ENCODE results near the gene CPNE5.

The CPNE5 gene
- total RNA-seq, result 0 to 0.54 (median 0.19) reads per million in 18 experiments

- no peak for DNase-seq
These were observed at the start of gene CPNE5 for GRCh38 chr6:36838896-36839748. TSS of gene CPNE5 (minus strand) at chr6:36839444. CDS start at chr6:36839377, 67 bp downstream.

- DNase-seq, result no peak
These were observed 48.9 kb upstream of the CPNE5 start for GRCh38 chr6:36888115-36888643.

- DNase-seq, result no peak
These were observed 47.8 kb upstream of the CPNE5 start for GRCh38 chr6:36886950-36887618.

GRCh38 chr6:36885461-36886401 is 46.5 kb upstream of the CPNE5 start, which contains the start of gene C6orf89:
TSS of gene C6orf89 (plus strand) at chr6:36885952. CDS start at chr6:36899445, 13,493 bp downstream.
- peak; percentile 98 to 99 for DNase-seq

GRCh38 chr6:36884610-36885009 is 45.4 kb upstream of the CPNE5 start:
- no peak for DNase-seq

- no peak for DNase-seq
These were observed 36.0 kb upstream of the CPNE5 start for GRCh38 chr6:36875250-36875633.

- peak; percentile 89 to 91 for DNase-seq
These were observed 35.4 kb upstream of the CPNE5 start, which contains the start of gene PPIL1 for GRCh38 chr6:36874443-36875249. TSS of gene PPIL1 (minus strand) at chr6:36874803. CDS start at chr6:36874772, 31 bp downstream.

- peak; percentile 4 to 12 for DNase-seq
These were observed 34.6 kb upstream of the CPNE5 start for GRCh38 chr6:36873612-36874442.

GRCh38 chr6:36873115-36873514 is 33.9 kb upstream of the CPNE5 start:
- no peak for DNase-seq

- DNase-seq, result no peak
These were observed 32.4 kb upstream of the CPNE5 start for GRCh38 chr6:36871686-36872085.

GRCh38 chr6:36867471-36868224 is 28.4 kb upstream of the CPNE5 start:
- no peak for DNase-seq

GRCh38 chr6:36865835-36866234 is 26.6 kb upstream of the CPNE5 start:
- DNase-seq, result no peak

- no peak for DNase-seq
These were observed 24.7 kb upstream of the CPNE5 start for GRCh38 chr6:36863670-36864540.

GRCh38 chr6:36862848-36863382 is 23.7 kb upstream of the CPNE5 start:
- DNase-seq, result no peak

- no peak for DNase-seq
These were observed 23.1 kb upstream of the CPNE5 start for GRCh38 chr6:36862164-36862847.

- no peak for DNase-seq
These were observed 20.9 kb upstream of the CPNE5 start for GRCh38 chr6:36860126-36860525.

- DNase-seq, result no peak
These were observed 19.2 kb upstream of the CPNE5 start for GRCh38 chr6:36858407-36858981.
